ENCODE results near the gene MPST. TPM values are rescaled to one million over a fixed set of nuclear protein-coding genes. Genes with fewer than 3 reads are reported as not detected.
A peak's percentile ranks its signal among the peaks of the same experiment; 100 is the strongest.

The MPST gene
- total RNA-seq, 1 donor from 2014 or later: 215 TPM

DNA sequence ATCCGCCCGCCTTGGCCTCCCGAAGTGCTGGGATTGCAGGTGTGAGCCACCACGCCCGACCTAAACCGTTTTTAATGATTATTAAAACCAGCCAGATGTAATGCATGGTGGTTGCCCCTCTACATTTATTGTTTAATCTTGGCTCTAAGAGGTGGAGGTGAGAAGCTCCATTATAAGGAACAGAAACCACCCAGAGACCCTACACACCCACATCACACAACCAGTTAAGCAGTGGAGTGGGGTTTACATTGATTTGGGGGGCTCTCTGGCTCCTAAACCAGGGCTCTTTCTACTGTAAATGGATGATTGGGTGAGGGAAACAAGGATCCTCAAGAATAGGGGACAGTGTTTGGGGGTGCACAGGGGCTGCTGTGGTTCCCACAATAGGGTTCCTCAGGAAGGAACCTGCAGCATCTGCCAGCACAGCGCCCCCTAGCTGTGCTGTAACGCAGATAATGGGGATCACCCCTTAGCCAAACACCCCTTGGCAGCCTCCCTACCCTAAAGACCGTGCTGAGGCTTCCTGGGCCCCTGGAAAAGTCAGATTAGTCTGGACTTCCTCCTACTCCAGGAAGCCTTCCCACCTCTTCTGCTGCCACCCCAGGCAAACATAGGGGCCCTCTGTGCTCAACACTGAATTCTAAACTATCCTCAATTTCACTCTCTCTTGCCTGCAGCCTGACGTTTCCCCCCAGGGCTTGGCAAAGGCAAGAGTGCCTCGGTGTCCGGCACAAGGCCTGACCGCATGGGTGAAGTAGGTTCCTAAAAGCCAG lies 2.4 kb downstream of the MPST start:
- H3K4me3 ChIP-seq (ENCODE audit: low read depth, low read length): no peak overlapping the region
- no peak for DNase-seq (ENCODE audit: low read depth)
- TF ChIP-seq, protein P1, sequence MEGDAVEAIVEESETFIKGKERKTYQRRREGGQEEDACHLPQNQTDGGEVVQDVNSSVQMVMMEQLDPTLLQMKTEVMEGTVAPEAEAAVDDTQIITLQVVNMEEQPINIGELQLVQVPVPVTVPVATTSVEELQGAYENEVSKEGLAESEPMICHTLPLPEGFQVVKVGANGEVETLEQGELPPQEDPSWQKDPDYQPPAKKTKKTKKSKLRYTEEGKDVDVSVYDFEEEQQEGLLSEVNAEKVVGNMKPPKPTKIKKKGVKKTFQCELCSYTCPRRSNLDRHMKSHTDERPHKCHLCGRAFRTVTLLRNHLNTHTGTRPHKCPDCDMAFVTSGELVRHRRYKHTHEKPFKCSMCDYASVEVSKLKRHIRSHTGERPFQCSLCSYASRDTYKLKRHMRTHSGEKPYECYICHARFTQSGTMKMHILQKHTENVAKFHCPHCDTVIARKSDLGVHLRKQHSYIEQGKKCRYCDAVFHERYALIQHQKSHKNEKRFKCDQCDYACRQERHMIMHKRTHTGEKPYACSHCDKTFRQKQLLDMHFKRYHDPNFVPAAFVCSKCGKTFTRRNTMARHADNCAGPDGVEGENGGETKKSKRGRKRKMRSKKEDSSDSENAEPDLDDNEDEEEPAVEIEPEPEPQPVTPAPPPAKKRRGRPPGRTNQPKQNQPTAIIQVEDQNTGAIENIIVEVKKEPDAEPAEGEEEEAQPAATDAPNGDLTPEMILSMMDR (conservative IDR thresholded peaks at IDR 0.05; ENCODE audit: low read depth, low read length): peak; percentile 85

- DNase-seq (ENCODE audit: low read depth): no peak
- TF ChIP-seq, protein P1 (conservative IDR thresholded peaks at IDR 0.05; ENCODE audit: low read depth, low read length): no peak
- H3K4me3 ChIP-seq (ENCODE audit: low read depth, low read length): no peak overlapping the region
These were observed 3.2 kb downstream of the MPST start for GRCh38 chr22:37022483-37023337.

DNA sequence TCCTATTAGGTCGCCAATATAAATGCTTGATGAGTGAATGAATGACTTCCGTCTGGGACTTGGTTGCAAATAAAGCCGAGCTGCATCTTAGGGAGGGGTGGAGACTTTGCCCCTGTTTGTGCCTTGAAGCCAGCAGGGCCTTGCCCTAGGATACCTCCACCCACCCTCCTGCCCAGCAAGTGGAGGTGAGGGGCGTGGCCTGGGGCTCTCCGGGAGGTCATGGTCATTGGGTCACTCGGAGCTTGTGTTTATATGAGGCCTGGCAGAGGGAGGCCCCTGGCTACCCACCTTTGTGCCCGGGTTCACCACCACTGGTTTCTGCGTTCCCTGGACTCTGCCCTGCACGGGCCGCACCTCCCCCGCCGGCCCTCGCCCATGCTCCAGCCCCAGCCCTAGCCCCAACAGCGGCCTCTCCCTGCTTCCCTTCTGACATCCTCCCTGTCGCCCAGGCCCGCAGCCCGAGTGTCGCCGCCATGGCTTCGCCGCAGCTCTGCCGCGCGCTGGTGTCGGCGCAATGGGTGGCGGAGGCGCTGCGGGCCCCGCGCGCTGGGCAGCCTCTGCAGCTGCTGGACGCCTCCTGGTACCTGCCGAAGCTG lies 4.3 kb downstream of the MPST start:
- TF ChIP-seq, protein P1 (conservative IDR thresholded peaks at IDR 0.05; ENCODE audit: low read depth, low read length): no peak
- DNase-seq (ENCODE audit: low read depth): no peak
- H3K4me3 ChIP-seq (ENCODE audit: low read depth, low read length): no peak overlapping the region

GRCh38 chr22:37024339-37025157 lies 5.0 kb downstream of the MPST start:
- DNase-seq (ENCODE audit: low read depth): no peak
- H3K4me3 ChIP-seq (ENCODE audit: low read depth, low read length): no peak overlapping the region
- TF ChIP-seq, protein P1 (conservative IDR thresholded peaks at IDR 0.05; ENCODE audit: low read depth, low read length): no peak

DNA sequence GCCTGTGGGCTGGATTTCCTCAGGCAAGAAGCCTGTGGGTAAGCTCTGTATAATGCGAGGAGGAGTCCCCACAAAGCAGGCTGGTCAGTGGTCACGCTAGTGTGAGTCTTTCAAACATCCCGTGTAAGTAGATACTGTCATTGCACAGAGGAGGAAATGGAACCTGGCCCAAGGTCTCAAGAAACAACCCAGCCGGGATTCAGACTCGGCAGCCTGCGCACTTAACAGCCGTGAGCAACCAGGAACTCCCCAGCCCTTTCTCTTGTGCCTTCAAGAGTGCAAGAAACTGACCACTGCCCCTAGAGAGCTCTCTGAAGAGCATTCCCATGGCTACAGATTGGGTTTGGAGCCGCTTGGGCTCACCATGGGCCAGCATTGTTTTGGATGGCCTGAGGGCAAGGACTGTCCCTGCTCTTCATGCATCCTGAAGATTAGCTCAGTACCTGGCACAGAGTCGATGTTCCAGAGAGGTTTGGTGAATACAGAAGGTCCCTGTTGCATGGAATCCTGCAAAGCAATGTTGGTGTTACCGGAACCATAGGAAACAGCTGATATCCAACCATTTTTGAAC lies 6.0 kb downstream of the MPST start:
- TF ChIP-seq, protein P1 (conservative IDR thresholded peaks at IDR 0.05; ENCODE audit: low read depth, low read length): no peak
- no peak overlapping the region for H3K4me3 ChIP-seq (ENCODE audit: low read depth, low read length)
- no peak for DNase-seq (ENCODE audit: low read depth)

- TF ChIP-seq, protein P1 (conservative IDR thresholded peaks at IDR 0.05; ENCODE audit: low read depth, low read length): no peak
- no peak overlapping the region for H3K4me3 ChIP-seq (ENCODE audit: low read depth, low read length)
- no peak for DNase-seq (ENCODE audit: low read depth)
These were observed 6.8 kb downstream of the MPST start for GRCh38 chr22:37026325-37026724.

Measured in epithelial cell of proximal tubule (primary cell).